NT2/D1 (cell line): ENCODE data around the gene HNF1B.
A peak's percentile ranks its signal among the peaks of the same experiment; 100 is the strongest.

Experiments used
- DNase-seq: peaks from one replicate; pipeline ENCODE4 v3.0.0-alpha.2; 2011; ENCODE audit warnings: low read depth, low spot score
- H3K27me3 ChIP-seq: 2 replicates; pipeline ENCODE4 v1.6.0; 2011; ENCODE audit warnings: mild to moderate bottlenecking; ENCODE audit not compliant: insufficient read length, insufficient read depth
- H3K36me3 ChIP-seq: 2 replicates; pipeline ENCODE4 v1.6.1; 2011; ENCODE audit warnings: mild to moderate bottlenecking, low read length, mixed read lengths; ENCODE audit not compliant: insufficient read depth, insufficient read length
- H3K4me1 ChIP-seq: 2 replicates; pipeline ENCODE4 v1.5.1; 2011; ENCODE audit not compliant: insufficient read depth, insufficient read length
- H3K4me3 ChIP-seq: 2 replicates; pipeline ENCODE4 v1.5.1; 2011; ENCODE audit warnings: low read depth; ENCODE audit not compliant: insufficient read length
- H3K9ac ChIP-seq: 2 replicates; pipeline ENCODE4 v1.6.0; 2011; ENCODE audit warnings: low read depth; ENCODE audit not compliant: insufficient read length
- H3K9me3 ChIP-seq: 2 replicates; pipeline ENCODE4 v1.5.1; 2011; ENCODE audit warnings: mild to moderate bottlenecking, low read length; ENCODE audit not compliant: insufficient read depth
- SUZ12 ChIP-seq: IDR thresholded peaks from 2 replicates; pipeline ENCODE4 v1.6.1; 2011; ENCODE audit not compliant: insufficient read length, insufficient read depth; ENCODE audit errors: extremely low read depth
- YY1 ChIP-seq: IDR thresholded peaks from 2 replicates; pipeline ENCODE4 v1.6.1; 2011; ENCODE audit not compliant: insufficient read length, insufficient read depth
- ZNF274 ChIP-seq: IDR thresholded peaks from 2 replicates; pipeline ENCODE4 v1.6.1; 2011; ENCODE audit warnings: mild to moderate bottlenecking, low read depth, low read length

HNF1B gene

DNA sequence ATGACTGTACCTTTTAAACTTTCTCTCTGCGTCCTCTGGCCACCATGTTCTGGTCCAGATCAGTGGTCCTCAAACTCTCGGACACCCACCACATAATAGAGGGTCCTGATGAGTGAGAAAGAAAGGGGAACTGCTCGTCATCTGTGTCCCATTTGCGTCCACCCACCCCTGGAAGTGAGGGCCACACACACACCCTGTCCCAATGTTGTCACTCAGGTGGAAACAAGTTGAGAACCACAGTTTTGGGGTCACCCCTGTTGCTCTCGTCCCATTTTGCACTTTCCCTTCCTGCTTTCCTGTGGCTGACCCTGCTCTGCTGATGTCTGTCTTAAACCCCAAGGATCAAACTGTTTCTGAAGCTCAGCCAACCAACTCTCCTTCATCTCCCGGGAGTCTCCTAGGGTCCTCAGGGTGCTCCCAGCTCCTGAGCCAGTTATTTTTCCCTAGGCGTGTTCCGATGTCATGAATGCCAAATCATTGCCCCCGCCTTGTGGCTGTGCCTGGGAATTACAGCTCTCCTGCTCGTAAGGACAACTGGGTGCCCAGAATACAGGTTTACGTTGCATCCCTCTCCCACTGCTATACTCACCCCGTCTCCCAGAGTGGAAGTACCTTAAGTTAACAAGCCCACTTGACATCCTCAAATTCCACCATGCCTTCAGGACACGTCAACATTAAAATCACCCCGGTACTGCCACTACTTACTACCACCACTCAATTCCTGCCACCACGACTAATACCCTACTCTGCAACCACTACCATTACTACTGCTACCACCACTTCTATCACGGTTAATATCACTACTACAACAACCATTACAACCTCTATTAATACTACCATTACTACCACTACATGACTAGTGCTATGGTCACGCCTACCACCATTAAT, 26.0 kb upstream of the HNF1B start:
- H3K4me3 ChIP-seq, result no peak overlapping the region
- H3K36me3 ChIP-seq, result no peaks in the 10 kb centered on the region
- peaks cover 33% of the 10 kb centered on the region for H3K9me3 ChIP-seq
- TF ChIP-seq SUZ12 (no peak), YY1 (no peak), ZNF274 (no peak)
- H3K4me1 ChIP-seq, result no peaks in the 10 kb centered on the region
- peak; percentile 27 for DNase-seq
- H3K9ac ChIP-seq, result no peak overlapping the region
- H3K27me3 ChIP-seq, result no peaks in the 10 kb centered on the region

DNA sequence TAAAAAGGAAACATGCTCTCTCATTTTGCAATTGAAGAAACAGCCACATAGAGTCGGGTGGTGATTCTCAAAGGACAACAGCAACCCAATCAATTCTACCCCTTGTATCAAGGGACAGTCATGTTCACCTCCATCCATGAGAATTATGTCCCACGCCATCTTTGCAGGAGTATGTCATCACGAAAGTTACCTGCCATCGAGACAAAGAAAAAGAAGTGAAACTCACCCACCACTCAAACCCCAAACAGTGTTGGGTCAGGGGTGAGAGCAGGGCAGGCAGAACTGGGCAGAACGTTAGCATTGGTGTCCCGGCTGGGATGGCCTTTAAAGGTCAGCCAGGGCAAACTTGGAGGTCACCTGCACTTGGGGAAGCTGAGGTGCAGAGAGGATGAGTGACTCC, 24.2 kb upstream of the HNF1B start:
- Histone ChIP-seq H3K27me3 (no peaks in the 10 kb centered on the region), H3K4me1 (no peaks in the 10 kb centered on the region), H3K9ac (no peak overlapping the region), H3K36me3 (no peaks in the 10 kb centered on the region), H3K4me3 (no peak overlapping the region), H3K9me3 (peaks cover 33% of the 10 kb centered on the region)
- DNase-seq, result no peak
- TF ChIP-seq ZNF274, result no peak
- TF ChIP-seq SUZ12, result no peak
- TF ChIP-seq YY1, result no peak

GRCh38 chr17:37768438-37768837, 23.6 kb upstream of the HNF1B start:
- no peak for DNase-seq
- H3K9ac ChIP-seq, result no peak overlapping the region
- H3K4me3 ChIP-seq, result no peak overlapping the region
- TF ChIP-seq SUZ12, result no peak
- TF ChIP-seq YY1, result no peak
- TF ChIP-seq ZNF274, result no peak
- H3K9me3 ChIP-seq, result peaks cover 33% of the 10 kb centered on the region
- no peaks in the 10 kb centered on the region for H3K4me1 ChIP-seq
- H3K27me3 ChIP-seq, result no peaks in the 10 kb centered on the region
- no peaks in the 10 kb centered on the region for H3K36me3 ChIP-seq

DNA sequence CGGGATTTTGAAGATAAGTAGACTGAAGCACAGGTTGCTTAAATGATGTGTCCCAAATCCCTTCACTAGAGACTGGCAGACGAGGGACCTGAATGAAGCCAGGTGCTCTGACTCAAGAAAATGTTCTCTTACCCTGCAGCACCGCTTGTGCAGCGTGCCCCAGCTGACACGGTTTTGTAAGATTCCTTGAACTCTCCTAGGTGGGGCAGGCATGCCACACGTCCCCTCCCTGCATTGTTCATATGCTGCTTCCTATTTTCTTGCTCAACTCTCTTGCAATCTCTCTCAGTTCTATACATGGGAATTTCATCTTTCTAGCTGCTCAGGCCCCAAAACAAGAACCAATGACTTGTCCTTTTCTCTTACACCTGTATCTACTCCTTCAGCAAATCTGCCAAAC, 22.1 kb upstream of the HNF1B start:
- DNase-seq, result no peak
- Histone ChIP-seq H3K4me3 (no peak overlapping the region), H3K9me3 (peaks cover 33% of the 10 kb centered on the region), H3K36me3 (no peaks in the 10 kb centered on the region), H3K4me1 (no peaks in the 10 kb centered on the region), H3K9ac (no peak overlapping the region), H3K27me3 (no peaks in the 10 kb centered on the region)
- TF ChIP-seq SUZ12 (no peak), ZNF274 (no peak), YY1 (no peak)

DNA sequence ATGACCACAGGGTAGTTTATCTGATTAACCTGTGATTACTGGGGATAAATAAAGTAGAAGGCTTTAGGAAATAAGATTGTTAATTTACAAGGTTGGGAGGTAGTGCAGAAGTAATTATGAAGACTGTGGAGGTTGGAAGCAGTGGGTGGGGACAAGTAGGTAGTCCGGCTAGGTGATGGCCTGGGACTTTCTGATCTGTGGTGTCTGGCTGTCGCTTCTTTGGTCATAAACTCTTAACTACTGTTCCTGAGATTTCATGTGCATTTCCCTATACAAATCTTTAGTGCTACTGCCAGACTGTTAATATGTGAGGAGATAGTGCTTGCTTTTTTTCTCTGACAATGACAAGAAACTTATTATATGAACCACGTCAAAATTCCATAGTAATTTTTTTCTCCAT, 19.5 kb upstream of the HNF1B start:
- Histone ChIP-seq H3K4me1 (no peaks in the 10 kb centered on the region), H3K27me3 (no peaks in the 10 kb centered on the region), H3K9ac (no peak overlapping the region), H3K4me3 (no peak overlapping the region), H3K36me3 (no peaks in the 10 kb centered on the region), H3K9me3 (peaks cover 26% of the 10 kb centered on the region)
- DNase-seq, result no peak
- no peak for TF ChIP-seq YY1
- TF ChIP-seq SUZ12, result no peak
- no peak for TF ChIP-seq ZNF274

GRCh38 chr17:37762666-37763065, 17.8 kb upstream of the HNF1B start:
- no peak for DNase-seq
- Histone ChIP-seq H3K9ac (no peak overlapping the region), H3K27me3 (no peaks in the 10 kb centered on the region), H3K36me3 (no peaks in the 10 kb centered on the region), H3K4me1 (no peaks in the 10 kb centered on the region), H3K9me3 (peaks cover 9% of the 10 kb centered on the region; the same call in 1 of the 2 replicates), H3K4me3 (no peak overlapping the region)
- TF ChIP-seq YY1, result no peak
- TF ChIP-seq ZNF274, result no peak
- no peak for TF ChIP-seq SUZ12

DNA sequence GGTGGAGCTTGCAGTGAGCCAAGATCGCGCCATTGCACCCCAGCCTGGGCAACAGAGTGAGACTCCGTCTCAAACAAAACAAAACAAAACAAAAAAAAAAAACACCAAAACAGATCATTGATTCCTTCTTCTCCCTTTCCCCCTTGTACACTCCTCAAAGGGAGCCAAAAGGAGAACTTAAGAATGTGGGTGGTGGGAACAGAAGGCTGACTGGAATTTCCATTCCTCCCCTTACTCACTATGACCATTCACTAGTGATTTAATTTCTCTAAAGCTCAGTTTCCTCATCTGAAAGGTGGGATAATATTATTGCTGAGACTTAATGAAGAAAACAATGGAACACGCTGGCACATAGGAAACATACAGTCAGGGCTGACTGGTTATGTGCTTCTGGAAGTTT, 17.1 kb upstream of the HNF1B start:
- TF ChIP-seq YY1, result no peak
- no peak for TF ChIP-seq ZNF274
- TF ChIP-seq SUZ12, result no peak
- Histone ChIP-seq H3K9me3 (0 out of 2 replicates have a peak, but pooled peaks cover 2% of the 10 kb centered on the region), H3K9ac (no peak overlapping the region), H3K36me3 (no peaks in the 10 kb centered on the region), H3K4me3 (no peak overlapping the region), H3K27me3 (no peaks in the 10 kb centered on the region), H3K4me1 (no peaks in the 10 kb centered on the region)
- no peak for DNase-seq
